Measurements from ENCODE around the gene SMARCAL1. TPM values are rescaled to one million over a fixed set of nuclear protein-coding genes. Genes with fewer than 3 reads are reported as not detected.

Gene SMARCAL1
- total and polyA plus RNA-seq, 4 donors: 3.4 to 9.3 (median 5.4) TPM

- no peak overlapping the region for H3K27ac ChIP-seq (ENCODE audit: low read depth in 1 of 2, low read length in 2 of 2)
- no peaks in the 10 kb centered on the region for H3K4me1 ChIP-seq (ENCODE audit: control insufficient read depth in 4 of 4, insufficient read depth in 4 of 4, low read length in 3 of 4)
- WGBS: 74% methylated on average over 1 of the region's 1 CpG
- no peak overlapping the region for H3K9ac ChIP-seq (ENCODE audit: low read depth in 1 of 2, low read length in 2 of 2)
- TF ChIP-seq FOXA2 (IDR thresholded peaks at IDR 0.05) (no peak), ZBTB33 (IDR thresholded peaks at IDR 0.05) (no peak), TAF1 (conservative IDR thresholded peaks at IDR 0.05) (no peak), JUND (IDR thresholded peaks at IDR 0.05) (no peak), RXRA (IDR thresholded peaks at IDR 0.05) (no peak), CTCF (IDR thresholded peaks at IDR 0.05; ENCODE audit: low read depth, low read length, missing input control) (no peak), NR2F2 (IDR thresholded peaks at IDR 0.05) (no peak), ATF3 (IDR thresholded peaks at IDR 0.05) (no peak), YY1 (IDR thresholded peaks at IDR 0.05) (no peak), GABPA (IDR thresholded peaks at IDR 0.05 in 1 of 2, conservative IDR thresholded peaks at IDR 0.05 in 1 of 2) (no peak)
- no peaks in the 10 kb centered on the region for H3K9me3 ChIP-seq (ENCODE audit: control insufficient read depth in 4 of 4, low read length in 3 of 4)
- no peak overlapping the region for H3K4me3 ChIP-seq (ENCODE audit: low read depth in 1 of 3, low read length in 3 of 3)
- no peaks in the 10 kb centered on the region for H3K36me3 ChIP-seq (ENCODE audit: control insufficient read depth in 4 of 4, insufficient read depth in 3 of 4, low read depth in 1 of 4, low read length in 3 of 4)
- no peak for DNase-seq (ENCODE audit: low spot score)
- no peaks in the 10 kb centered on the region for H3K27me3 ChIP-seq (ENCODE audit: control insufficient read depth in 4 of 4, insufficient read depth in 4 of 4, low read length in 3 of 4)
Measured at GRCh38 chr2:216399621-216400020, 12.7 kb upstream of the SMARCAL1 start.

GRCh38 chr2:216402751-216403150 is 9.5 kb upstream of the SMARCAL1 start:
- no peaks in the 10 kb centered on the region for H3K27me3 ChIP-seq (ENCODE audit: control insufficient read depth in 4 of 4, insufficient read depth in 4 of 4, low read length in 3 of 4)
- no peak for TF ChIP-seq NR2F2 (IDR thresholded peaks at IDR 0.05)
- no peak for TF ChIP-seq JUND (IDR thresholded peaks at IDR 0.05)
- TF ChIP-seq FOXA1 (IDR thresholded peaks at IDR 0.05): no peak
- no peak for TF ChIP-seq RXRA (IDR thresholded peaks at IDR 0.05)
- TF ChIP-seq YY1 (IDR thresholded peaks at IDR 0.05): no peak
- TF ChIP-seq HNF4A (conservative IDR thresholded peaks at IDR 0.05): no peak
- TF ChIP-seq TAF1 (conservative IDR thresholded peaks at IDR 0.05): no peak
- TF ChIP-seq MAX (IDR thresholded peaks at IDR 0.05): no peak
- TF ChIP-seq RAD21 (IDR thresholded peaks at IDR 0.05): no peak
- TF ChIP-seq SP1 (IDR thresholded peaks at IDR 0.05): no peak
- TF ChIP-seq HNF4G (IDR thresholded peaks at IDR 0.05): no peak
- no peak for TF ChIP-seq ATF3 (IDR thresholded peaks at IDR 0.05)
- no peak for TF ChIP-seq CTCF (IDR thresholded peaks at IDR 0.05; ENCODE audit: low read depth, low read length, missing input control)
- no peak for TF ChIP-seq ZBTB33 (IDR thresholded peaks at IDR 0.05)
- TF ChIP-seq FOXA2 (IDR thresholded peaks at IDR 0.05): no peak
- TF ChIP-seq REST (IDR thresholded peaks at IDR 0.05): no peak
- TF ChIP-seq EGR1 (IDR thresholded peaks at IDR 0.05; ENCODE audit: low read depth in 2 of 2): no peak
- no peak for TF ChIP-seq GABPA (IDR thresholded peaks at IDR 0.05 in 1 of 2, conservative IDR thresholded peaks at IDR 0.05 in 1 of 2)

More at GRCh38 chr2:216402751-216403150, 9.5 kb upstream of the SMARCAL1 start:
- no peak overlapping the region for H3K4me3 ChIP-seq (ENCODE audit: low read depth in 1 of 3, low read length in 3 of 3)
- H3K9ac ChIP-seq (ENCODE audit: low read depth in 1 of 2, low read length in 2 of 2): no peak overlapping the region
- no peaks in the 10 kb centered on the region for H3K36me3 ChIP-seq (ENCODE audit: control insufficient read depth in 4 of 4, insufficient read depth in 3 of 4, low read depth in 1 of 4, low read length in 3 of 4)
- no peak for DNase-seq (ENCODE audit: low spot score)
- H3K9me3 ChIP-seq (ENCODE audit: control insufficient read depth in 4 of 4, low read length in 3 of 4): no peaks in the 10 kb centered on the region
- H3K4me1 ChIP-seq (ENCODE audit: control insufficient read depth in 4 of 4, insufficient read depth in 4 of 4, low read length in 3 of 4): no peaks in the 10 kb centered on the region
- H3K27ac ChIP-seq (ENCODE audit: low read depth in 1 of 2, low read length in 2 of 2): no peak overlapping the region
- 83% methylated on average over 6 of the region's 6 CpGs for WGBS

Data from liver (tissue), 9 donors.